HG03457 (cell line): Measurements from ENCODE around the gene EYS.
A peak's percentile ranks its signal among the peaks of the same experiment; 100 is the strongest.
"Not testable (repeated sequence)": the region's sequence is repeated elsewhere in the genome, so short reads cannot be mapped to it uniquely, and the experiment has no call there.

ENCODE experiments used
- ATAC-seq: cut with Tn5 transposase; IDR thresholded peaks from one replicate; pipeline ENCODE4 v1.9.1; 2021; ENCODE audit warnings: moderate number of reproducible peaks; ENCODE audit not compliant: unreplicated experiment

Gene EYS

DNA sequence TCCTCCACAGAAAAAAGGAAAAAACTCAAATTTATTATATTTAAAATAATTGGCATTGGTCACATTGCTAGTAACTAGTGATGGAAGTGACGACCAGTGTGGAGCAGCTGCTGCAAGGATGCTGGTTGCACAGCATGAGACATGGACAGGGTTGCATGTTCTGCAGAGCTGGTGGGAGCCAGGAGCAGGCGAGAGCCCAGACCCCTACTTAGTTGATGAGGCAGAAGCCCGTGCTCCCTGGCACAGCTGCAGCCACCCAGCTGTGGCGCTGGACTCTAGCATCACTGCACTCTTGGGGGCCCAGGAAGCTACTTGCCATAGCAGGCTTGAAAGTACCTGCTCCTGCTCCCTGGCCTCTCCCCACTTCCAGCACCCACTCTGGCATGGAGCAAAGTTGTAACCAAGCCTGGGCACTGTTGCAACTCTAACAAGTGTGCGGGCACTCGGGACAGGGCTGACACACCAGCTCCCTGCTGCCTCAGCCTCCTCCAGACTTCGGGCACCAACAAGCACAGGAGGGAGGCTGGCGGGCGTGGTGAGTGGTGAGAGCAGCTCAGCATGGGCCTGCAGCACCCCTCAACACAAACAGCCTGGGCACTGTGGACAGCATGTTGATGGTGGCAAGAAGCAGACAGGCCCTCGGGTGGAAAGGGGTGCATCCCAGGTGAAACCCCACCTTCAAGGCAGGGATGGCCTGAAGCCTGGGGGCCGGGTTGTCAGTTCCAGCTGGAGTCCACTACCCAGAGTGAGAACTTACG, 69.6 kb downstream of the EYS start:
- no peak for ATAC-seq

DNA sequence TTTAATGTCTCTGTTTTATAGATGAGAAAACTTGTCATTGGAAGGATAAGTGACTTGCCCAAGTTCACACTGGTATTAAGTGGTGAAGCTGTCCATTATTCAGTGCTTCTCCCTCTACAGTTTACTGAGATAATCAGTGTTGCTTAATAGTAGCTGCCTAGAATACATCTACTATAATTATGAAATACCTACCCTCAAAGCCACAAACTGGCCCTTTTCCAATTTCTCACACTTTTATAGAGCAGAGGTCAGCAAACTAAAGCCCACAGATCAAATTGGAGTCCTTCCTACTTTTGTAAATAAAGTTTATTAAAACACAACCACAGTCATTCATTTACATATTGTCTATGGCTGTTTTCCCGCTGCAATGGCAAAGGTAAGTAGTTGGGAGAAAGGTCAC, 73.5 kb downstream of the EYS start:
- ATAC-seq: no peak

DNA sequence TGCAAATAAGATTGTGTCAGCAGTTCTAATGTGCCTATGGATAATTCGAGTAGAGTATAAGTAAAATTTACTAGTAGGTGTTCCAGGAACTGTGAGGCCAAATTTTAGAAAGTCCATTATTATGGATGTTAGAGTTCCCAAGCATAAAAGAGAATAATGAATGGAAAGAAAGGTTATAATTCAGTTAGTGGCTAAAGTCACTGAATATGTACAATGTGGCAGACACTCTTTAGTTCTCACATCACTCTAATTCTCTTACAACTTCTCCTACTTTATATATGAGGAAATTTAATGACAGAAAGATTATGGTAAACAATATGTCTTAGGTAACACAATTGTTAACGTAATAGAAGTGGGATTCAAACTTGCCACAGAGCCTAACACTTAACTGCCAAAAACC, 75.3 kb downstream of the EYS start:
- ATAC-seq: no peak

DNA sequence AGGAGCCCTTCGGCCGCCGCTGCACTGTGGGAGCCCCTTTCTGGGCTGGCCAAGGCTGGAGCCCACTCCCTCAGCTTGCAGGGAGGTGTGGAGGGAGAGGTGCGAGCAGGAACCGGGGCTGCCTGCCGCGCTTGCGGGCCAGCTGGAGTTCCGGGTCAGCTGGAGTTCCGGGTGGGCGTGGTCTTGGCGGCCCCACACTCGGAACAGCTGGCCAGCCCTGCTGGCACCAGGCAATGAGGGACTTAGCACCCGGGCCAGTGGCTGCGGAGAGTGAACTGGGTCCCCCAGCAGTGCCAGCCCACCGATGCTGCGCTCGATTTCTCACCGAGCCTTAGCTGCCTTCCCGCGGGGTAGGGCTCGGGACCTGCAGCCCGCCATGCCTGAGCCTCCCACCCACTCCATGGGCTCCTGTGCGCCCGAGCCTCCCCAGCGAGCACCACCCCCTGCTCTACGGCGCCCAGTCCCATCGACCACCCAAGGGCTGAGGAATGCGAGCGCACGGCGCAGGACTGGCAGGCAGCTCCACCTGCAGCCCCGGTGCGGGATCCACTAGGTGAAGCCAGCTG, 79.5 kb downstream of the EYS start:
- ATAC-seq: not testable (repeated sequence)

DNA sequence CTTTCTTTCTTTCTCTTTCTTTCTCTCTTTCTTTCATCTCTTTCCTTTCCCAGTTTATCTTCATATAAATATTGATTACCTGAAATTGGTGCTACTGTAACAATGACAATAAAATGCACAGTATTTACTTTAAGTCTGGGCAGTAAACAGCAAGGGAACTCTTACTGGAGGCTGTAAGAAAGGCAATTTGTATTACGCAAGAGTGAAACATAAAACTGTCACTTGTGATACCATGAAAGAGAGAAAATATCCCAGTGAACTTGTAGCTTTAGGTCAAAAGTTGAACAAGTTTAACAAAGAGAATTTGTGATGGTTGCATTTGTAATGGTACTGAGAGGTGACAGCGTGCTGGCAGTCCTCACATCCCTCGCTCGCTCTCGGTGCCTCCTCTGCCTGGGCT, 80.0 kb downstream of the EYS start:
- no peak for ATAC-seq

DNA sequence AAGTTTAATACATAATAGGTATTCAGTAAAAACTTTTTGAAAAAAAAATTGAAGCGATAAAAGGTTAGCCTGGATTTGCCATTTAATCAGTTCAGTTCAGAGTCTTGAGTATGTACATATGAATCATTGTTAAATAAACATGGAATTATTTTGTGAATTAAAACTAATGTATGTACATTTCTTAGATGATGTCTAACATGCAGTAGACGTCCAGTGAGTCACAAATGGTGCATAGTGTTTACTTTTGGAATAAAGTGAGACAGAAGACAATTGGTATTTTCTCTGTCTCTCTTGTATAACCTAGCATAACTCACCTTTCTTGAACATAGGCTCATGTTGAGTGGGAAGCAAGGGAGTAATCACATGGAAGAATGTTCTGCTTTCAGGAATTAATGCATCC, 83.5 kb downstream of the EYS start:
- no peak for ATAC-seq

DNA sequence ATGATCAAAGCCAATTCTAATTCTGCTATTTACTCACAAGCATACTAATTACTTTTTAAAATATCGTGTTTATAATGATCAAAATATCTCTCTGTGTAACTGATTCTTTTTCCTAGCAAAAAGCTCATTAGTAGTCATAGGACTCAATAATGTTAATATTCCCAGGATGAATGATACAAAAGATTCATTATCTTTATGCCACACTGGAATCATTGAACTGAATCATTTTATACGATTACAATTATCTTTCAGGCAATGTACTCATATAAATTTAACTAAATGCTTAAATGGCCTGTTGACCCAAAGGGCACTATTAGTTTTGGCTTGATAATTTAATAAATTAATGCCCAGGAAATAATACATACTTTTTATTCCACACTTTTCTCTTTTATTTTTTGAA, 96.3 kb downstream of the EYS start:
- no peak for ATAC-seq

DNA sequence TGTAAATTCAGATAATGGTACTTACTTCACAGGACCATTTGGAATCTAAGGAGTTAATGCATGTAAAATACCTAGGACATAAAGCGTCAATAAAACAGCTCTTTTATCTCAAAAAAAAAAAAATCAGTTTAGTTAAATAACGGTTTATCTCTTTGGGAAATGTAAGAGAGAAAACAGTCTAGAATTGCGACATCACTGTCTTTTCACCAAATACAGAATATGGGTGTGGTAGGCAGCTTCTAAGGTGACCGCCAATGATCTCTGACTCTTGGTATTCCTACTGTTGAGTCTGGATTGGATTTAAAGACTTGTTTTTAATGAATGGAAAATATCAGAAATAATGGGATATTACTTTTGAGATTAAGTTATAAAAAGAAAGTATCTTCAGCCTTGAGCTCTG, 111.5 kb downstream of the EYS start:
- no peak for ATAC-seq

DNA sequence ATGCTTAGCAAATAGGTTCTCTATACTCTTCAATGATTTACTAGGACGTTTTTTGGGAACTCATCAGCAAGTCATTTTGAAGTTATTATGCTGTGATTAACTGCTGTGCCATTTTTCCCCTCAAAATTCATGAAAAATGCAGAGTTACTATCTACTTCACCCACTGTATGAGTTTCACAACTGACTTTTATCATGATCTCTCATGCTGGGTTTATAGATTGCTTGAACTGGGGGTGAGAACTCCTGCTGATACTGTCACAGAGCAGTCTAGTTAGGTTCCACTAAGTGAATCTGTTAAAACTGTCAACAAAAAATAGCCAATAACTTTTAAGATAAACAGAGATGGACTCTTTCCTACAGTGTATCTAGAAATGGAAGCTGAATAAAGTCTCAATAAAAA, 136.7 kb downstream of the EYS start:
- no peak for ATAC-seq

DNA sequence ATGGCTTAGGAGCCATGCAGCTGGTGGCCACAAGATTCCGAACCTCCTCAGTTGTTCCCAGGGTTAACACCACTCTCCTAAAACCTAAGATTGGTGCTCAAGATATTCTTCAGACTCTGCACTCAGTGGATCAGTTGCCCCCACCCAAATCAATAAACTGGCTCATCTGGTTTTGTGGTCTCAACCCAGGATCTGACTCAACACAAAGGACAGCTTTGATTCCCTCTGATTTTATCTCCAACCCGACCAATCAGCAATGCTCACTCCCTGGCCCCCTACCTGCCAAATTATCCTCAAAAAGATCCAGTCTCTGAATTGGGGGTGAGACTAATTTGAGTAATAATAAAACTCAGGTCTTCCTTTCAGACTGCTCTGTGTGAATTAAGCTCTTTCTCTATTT, 137.5 kb downstream of the EYS start:
- no peak for ATAC-seq

DNA sequence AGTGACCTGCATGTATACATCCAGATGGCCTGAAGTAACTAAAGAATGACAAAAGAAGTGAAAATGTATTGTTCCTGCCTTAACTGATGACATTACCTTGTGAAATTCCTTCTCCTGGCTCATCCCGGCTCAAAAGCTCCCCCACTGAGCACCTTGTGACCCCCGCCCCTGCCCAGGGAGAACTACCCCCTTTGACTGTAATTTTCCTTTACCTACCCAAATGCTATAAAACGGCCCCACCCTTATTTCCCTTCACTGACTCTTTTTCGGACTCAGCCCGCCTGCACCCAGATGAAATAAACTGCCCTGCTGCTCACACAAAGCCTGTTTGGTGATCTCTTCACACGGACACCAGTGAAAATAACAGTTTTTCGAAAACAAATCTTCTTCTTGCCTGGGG, 138.0 kb downstream of the EYS start:
- ATAC-seq: not testable (repeated sequence)

DNA sequence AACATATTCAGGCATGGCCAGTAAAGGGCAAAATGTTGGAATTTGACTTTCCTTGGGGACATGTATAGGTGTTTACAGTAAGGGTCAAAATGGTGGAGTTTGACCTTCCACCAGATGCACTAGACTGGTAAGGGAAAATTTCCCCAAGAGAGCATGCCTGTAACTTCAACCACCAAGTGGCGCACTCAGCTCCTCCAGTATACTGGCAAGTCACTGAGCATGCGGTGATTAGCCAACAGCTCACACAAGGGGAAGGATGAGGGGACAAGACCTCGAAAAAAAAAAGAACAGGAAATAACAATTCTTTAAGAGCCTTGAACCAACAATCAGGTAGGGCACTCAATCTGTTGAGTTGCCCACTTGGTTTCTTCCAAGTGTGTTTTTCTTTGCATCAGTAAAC, 140.9 kb downstream of the EYS start:
- ATAC-seq: no peak

DNA sequence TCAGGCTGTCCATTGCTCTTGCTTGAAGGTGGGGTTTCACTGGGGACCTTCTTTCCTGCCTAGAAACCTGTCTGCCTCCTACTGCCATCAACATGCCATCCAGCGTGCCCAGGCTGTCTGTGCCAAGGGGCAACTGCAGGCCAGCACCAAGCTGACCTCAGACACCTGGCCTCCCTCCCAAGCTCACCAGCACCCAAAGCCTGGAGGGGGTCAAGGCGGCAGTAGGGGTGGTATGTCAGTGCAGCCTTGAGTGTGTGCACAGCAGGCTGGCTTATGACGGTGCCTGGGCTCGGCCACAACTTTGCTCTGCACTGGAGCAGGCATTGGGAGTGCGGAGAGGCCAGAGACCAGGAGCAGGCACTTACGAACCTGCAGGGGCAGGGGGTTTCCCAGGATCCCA, 149.0 kb downstream of the EYS start:
- ATAC-seq: no peak

DNA sequence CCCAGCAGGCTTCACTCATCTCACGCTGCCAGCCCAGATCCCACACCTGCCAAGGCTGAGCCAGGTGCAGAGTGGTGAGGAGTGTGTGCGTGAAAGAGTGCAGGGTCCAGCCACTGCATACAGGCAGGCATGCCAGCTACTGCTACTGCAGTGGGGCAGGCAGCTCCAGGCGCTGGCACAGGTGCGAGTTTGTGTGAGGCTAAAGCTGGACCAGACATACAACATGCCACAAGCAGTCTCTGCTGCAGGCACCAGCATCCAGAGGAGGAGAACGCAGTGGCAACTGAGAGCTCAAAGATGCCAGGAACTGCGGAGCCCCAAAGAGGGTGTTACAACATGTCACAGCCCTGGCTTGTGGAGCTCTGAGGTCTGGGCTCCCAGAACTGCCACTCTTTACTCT, 149.8 kb downstream of the EYS start:
- ATAC-seq: no peak

DNA sequence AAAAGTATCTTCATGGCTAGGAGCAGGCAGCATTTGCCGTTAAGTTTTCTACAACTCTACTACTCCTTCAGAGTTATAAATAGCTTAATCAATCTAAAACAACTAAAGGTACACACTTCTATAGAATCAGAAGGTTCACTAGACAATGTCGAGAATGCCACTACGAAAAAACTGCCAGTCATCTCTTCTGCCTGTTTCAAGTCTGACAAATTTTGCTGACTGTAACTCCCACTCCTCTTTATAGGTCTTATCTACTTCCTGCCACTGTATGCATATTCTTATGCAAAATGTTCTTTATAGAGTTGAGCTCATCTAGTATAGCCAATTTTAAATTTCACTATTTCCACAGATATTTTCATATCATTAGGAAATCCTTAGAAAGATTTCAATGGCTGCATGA, 160.1 kb downstream of the EYS start:
- ATAC-seq: no peak

DNA sequence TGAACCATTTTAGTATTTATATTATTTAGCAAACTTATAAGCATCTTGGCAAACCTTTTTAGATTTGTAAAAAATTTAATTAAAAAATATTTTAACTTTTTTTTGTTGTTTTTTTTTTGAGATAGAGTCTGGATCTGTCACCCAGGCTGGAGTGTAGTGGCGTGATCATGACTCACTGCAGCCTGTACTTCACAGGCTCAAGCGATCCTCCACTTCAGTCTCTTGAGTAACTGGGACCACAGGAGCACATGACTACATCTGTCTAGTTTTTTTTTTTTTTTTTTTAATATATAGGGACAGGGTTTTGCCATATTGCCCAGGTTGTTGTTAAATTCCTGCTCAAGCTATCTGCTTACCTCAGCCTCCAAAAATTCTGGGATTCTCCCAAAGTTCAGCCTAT, 161.1 kb downstream of the EYS start:
- ATAC-seq: no peak

DNA sequence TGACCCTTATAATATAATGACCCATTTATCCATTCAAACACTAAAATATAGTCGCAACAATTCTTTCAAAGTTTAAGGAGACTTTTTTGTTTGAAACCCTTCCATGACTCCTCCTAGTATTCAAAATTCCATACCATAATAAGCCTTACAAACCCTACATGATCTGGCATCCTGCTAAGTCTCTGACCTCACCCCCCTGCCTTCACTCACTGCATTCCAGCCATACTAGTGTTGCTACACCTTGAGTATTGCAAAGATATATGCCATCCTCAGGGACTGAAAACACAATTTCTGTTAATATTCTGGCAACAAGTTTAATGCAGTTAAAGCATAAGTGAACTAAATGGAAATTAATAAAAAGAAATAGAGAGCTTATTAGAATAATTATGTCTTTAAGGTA, 168.4 kb downstream of the EYS start:
- no peak for ATAC-seq

DNA sequence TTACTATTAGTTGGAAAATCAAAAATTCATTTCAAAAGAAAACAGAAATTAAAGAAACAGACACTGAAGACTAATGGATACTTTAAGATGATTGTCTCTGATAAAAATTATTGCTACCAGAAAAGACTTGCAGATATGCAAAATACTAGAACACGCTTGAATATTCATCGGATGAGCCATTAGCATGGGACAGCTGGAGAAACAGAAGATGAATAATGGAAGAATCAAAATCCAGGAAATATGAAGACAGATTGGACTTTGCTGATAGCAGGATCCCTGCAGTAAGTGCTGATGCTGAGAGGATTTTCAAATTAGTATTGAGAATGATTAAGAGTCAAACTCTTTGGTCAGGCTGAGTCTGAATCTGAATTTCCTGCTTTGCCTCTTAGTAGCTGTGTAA, 169.4 kb downstream of the EYS start:
- ATAC-seq: no peak

DNA sequence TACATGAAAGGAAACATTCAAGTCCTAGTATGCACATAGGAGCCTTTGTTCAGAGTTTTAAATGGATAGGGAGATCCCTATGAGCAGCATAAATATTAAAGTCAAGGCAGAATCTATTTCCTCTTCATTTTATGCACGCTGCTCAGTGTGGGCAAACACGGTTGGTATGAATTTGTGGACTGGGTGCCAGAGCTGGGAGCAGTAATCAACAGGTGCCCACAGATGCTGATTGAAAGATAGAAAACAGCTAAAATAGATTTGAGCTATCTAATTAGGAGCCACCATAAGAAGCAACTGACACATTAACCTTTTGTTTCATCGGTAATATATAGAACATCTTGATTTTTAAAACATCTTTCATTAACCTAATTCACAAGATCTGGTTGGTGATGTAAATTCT, 175.5 kb downstream of the EYS start:
- no peak for ATAC-seq

DNA sequence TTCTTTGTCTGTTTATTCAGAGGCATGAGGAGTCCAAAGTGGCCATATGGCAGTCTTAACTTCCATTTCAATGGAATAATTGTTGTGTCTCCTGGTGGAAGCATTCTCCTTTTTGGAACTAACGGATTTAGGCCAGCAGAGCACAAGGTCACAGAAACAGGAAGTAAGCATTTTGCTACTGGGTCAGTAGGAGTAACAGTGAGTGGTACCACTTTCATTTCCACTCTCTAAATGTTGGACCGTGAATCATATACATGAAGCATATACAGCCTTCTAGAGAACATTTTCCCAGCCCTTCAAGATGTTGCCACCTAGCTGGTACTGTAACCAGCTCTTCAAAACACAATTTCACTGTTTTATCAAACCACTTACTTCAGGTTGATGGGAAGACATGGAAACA, 182.8 kb downstream of the EYS start:
- ATAC-seq: no peak

DNA sequence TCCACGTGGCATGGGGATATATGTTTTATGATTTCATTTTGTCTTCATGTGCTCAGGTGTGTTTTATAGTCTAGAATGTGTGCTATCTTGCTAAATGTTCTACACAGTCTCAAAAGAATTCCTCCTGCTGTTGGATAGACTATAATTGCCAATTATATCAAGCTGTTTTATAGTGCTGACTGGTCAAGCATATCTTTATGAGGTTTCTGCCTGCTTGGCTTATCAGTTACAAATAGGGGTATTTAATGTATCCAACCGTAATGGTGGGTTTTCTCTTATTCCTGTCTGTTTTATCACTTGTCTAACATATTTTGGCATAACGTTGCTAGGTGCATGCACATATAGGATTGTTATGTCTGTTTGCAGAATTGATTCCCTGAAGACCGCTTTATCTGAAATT, 201.3 kb downstream of the EYS start:
- ATAC-seq: no peak

DNA sequence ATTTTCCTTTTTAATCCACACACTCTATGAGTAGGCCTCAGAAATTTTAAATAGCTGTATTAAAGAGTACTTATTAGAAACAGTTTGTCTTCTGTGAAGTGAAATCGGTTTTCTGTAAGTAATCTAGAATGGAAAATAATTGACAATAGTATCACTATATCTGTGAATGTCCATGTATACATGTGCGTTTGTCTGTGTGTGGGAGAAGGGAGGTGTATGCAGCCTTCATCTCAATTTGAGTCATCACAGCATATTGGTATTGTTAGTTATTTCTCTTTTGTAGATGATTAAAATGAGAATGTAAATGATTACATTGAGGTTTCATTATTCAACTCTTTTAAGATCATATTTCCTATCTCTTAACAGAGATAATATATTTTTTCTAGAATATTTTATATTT, 206.0 kb downstream of the EYS start:
- ATAC-seq: peak; percentile 81

DNA sequence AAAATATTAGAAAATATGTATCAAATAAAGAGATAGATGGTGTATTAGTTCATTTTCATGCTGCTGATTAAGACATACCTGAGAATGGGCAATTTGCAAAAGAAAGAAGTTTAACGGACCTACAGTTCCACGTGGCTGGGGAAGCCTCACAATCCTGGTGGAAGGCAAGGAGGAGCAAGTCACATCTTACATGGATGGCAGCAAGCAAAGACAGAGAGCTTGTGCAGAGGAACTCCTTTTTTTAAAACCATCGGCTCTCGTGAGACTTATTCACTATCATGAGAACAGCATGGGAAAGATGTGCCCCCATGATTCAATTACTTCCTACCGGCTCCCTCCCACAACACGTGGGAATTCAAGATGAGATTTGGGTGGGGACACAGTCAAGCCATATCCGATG, 223.4 kb downstream of the EYS start:
- ATAC-seq: not testable (repeated sequence)
